ENCODE data around the gene UBTF.

DNA sequence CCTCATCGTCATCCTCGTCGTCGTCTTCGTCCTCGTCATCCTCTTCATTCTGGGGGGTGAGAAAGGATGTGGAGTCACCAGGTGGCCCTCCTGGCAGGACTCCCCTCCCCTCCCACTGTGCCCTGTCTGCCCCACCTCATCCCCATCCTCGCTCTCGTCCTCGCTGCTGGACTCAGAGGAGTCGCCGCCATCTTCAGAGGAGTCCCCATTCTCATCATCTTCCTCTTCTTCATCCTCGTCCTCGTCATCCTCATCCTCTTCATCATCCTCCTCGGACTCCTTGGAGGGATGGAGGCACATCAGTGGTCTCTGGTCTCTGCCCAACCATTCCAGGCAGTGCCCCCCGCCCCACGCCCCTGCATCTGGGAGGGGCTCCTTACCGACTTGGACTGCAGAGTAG lies 12.2 kb downstream of the UBTF start:
- TF ChIP-seq POLR2AphosphoS5 (IDR thresholded peaks at IDR 0.05), result no peak
- TF ChIP-seq, protein P1, sequence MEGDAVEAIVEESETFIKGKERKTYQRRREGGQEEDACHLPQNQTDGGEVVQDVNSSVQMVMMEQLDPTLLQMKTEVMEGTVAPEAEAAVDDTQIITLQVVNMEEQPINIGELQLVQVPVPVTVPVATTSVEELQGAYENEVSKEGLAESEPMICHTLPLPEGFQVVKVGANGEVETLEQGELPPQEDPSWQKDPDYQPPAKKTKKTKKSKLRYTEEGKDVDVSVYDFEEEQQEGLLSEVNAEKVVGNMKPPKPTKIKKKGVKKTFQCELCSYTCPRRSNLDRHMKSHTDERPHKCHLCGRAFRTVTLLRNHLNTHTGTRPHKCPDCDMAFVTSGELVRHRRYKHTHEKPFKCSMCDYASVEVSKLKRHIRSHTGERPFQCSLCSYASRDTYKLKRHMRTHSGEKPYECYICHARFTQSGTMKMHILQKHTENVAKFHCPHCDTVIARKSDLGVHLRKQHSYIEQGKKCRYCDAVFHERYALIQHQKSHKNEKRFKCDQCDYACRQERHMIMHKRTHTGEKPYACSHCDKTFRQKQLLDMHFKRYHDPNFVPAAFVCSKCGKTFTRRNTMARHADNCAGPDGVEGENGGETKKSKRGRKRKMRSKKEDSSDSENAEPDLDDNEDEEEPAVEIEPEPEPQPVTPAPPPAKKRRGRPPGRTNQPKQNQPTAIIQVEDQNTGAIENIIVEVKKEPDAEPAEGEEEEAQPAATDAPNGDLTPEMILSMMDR (IDR thresholded peaks at IDR 0.05), result no peak

Data from breast epithelium (tissue), 3 donors.